GM19395 (cell line): ENCODE results near the gene HORMAD2.

Experiments used
- ATAC-seq: cut with Tn5 transposase; IDR thresholded peaks from one replicate; pipeline ENCODE4 v1.9.1; 2021; ENCODE audit warnings: mild to moderate bottlenecking, moderate library complexity; ENCODE audit not compliant: unreplicated experiment

The HORMAD2 gene, protein sequence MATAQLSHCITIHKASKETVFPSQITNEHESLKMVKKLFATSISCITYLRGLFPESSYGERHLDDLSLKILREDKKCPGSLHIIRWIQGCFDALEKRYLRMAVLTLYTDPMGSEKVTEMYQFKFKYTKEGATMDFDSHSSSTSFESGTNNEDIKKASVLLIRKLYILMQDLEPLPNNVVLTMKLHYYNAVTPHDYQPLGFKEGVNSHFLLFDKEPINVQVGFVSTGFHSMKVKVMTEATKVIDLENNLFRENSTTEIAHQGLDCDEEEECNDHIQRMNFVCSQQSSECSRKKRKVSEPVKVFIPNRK

DNA sequence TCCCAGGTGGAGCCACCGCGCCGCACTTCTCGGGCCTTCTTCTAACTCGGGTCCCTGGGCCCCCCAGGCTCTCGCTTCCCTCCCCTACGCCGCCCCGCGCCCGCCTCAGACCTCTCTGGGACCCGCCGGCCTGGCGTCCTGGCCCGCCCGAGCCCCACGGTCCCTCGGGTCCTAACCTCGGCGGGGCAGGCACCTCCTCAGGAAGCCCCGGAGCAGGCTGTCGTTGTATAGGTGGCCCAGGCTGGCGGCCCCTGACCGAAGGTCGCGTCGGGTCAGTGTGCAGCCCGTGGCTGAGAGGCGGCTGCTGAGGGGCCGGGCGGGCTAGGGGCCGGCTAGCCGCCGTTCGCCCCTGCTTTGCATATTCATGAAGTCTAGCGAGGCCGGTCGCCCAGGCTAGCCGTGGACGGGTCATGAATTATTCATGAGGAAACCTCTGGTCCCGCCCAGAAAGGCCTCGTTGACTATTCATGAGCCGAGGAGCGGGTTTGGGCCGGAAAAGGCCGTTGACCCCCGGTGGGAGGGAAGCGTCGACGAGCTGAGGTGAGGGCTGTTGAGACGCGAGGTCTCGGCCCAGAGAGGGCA is at the start of gene HORMAD2:
Gene HORMAD2 (plus strand): TSS at position 513 of the 582 bp plus-strand sequence. CDS start 13,489 bp downstream, outside the sequence.
- ATAC-seq, result no peak

DNA sequence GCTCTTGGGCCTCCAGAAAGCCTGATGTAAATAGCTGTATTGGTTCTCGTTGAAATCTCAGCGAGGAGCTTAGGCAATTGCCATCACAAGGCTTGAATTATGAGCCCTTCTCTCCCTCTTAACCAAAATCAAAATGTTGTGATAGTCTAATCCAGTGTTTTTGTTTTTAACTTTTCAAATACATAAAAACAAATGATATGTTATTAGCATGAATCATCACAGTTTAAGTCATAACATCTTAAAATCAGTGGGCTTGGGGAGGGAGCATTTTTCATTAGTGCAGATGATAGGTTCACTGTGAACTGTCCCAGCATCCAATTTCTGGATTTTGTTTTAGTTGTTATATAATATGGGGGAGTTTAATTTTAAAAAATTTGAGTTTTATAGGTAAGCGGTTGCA is 48.9 kb upstream of the HORMAD2 start:
- no peak for ATAC-seq

DNA sequence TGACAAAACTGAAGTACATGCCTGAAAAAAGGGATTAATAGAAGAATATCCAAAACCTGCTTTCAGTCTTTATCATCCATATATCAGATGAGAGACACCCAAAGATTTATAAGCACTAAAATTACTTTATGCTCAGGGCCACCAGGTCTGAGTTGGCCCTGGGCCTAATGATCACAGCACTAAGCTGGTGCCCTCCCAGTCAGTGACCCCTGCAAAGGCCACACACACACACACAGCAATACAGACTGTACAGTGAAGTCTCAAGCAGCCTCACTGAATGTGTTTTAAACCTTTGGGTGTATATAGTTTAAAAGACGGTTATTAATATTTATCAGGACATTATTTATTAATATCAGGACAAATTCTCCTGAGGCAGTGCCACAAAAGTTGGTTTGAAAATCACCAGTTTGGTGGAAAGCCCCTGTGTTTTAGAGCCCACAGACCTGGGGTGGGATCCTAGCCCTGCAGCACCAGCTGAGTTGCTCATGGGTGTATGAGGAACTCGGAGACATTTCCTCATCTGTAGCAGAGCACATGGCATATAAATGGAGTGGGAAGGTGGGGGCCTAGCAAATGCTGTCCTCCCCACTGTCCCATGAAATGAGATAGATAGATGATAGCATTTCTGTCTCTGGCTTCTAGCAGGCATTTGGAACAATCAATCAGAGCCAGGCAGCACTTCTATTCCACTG is 48.4 kb upstream of the HORMAD2 start:
- ATAC-seq, result no peak

DNA sequence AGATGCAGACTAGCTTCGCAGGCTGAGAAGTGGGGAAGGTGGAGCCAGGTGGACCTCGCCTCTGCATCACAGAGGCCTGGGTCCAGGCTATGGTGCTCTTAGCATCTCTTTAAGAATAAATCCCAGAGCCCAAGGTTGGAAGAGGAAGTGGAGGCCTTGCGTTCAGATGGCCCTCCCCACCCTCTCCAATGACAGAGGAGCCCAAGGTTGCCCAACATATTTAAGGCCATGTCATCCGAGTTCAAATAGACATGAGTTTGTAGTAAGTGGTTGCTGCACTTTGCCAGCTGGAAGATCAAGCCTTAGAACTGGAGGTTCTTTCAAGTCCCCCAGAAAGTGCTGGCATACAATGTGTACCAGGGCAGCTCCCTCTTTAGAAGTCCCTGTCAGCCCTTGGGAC is 47.1 kb upstream of the HORMAD2 start:
- no peak for ATAC-seq

DNA sequence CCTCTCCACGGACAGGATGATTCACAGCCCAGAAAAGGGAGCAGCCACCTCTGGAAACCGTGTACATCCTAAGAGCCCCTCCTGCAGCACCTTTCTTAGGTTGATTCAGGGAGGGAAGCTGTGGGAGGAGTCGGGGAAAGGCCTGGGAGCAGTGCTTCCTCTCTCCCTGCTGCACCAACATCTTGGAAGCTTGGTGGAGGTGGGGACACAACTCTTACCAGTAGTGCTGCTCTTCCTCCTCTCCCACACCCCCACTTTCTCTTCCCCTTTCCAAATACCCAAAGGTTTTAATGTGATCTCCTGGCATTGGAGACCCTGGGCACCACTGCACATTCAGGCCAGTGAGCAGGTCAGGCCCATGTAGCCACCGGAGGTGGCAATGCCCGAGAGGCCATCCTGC is 46.4 kb upstream of the HORMAD2 start:
- no peak for ATAC-seq

DNA sequence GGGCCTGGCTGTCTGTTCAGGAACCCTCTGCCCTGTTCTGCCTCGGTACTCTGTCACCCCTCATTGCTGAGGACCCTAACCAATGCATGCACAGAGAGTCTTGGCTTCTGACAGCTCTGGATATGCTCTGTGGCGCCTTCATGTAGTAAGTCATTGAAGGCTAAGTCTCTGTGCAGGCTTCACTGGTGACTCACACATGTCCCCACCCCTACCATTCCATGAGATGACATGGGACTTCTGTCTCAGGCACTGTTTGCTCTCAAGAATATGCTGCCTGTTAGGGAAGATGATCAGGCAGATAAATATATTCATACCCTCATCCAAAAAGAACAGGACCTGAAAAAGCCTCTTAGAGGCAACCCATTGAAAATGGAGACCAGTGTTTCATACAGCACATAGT is 43.6 kb upstream of the HORMAD2 start:
- no peak for ATAC-seq

DNA sequence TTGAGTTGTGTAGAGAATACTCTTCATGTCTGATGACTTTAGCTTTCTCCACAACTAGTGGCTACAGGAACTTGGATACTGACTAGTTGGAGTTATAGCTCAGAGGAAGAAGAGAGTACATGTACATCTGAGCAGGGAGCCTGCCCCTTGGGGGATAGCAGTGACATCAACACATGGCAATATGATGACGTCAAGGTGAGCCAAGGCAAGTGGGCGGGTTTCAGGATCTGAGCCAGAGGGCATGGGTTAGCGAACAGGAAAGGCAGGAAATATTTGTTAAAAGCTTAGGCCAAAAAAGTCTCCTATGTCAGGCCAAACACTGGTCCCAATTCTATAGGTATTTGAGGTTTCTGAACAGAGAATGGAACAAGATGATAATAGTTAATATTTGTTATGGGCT is 42.0 kb upstream of the HORMAD2 start:
- no peak for ATAC-seq

DNA sequence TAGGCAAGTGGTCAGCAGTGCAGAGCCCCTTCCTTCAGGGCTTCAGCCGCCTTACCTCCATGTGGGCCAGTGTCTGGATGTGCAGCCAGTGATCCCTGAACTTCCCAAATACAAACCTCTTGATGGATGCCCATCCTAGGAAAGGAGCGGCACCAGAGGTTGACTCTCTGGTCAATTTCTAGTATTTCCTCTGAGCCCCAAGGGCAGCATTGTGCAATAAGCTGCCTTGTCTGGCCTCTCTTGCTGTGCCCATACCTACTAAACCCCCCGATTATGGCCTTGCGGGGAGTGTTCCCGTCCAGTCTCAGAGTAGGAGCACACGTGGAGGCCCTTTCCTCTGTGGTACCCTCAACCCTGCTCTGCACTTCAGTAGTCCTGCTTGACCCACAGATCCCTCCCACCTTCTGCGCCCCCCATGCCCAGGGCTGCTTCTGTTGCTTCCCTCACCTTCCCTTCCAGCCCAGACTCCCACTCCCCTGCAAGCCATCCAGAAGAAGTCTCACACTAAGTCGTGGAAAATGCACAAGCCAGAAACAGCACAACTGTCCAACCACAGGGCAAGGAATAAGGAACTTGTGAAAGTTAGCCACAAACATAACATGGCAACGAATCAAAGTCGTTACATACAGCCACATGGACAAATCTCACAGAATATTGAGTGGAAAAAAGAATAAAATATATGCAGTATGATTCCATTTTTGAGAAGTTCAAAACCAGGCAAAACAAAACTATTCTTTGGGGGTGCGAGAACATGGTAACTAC is 39.6 kb upstream of the HORMAD2 start:
- no peak for ATAC-seq

DNA sequence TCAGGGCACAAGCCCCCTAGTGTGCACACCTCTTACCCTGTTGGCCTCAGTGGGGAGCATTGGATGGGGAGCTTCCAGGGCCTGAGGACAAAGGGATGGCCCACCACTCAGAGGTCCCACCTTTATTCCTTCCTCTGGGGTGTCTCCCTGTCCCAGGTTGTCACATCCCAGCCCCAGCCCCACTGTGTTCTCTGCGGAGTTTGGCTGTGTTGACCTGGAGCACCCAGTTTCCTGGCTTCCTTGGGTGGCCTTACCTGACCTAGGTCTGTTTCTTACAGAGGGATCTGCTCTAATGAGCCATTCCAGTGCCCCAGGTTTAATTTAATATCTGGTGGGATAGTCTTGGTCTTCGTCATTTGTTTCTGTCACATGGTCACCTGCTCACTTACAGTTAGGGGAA is 38.8 kb upstream of the HORMAD2 start:
- ATAC-seq, result no peak

DNA sequence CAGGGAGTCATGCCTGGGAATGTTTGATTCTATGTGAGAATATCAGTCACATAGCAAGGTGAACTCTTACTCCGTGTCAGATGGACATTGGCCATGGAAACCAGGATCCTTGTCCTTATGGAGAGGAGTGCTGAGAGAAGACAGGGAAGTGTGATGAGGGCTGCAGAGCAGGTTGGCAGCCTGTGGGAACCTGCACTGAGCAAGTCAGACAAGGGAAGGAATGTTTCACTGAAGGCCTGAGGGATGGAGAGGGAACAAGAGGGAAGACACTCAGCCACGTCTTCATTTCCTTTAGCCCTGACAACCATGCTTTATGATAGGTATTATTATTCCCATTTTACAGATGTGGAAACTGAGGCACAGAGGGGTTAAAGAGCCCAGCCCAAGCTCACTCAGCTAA is 38.4 kb upstream of the HORMAD2 start:
- ATAC-seq, result no peak

DNA sequence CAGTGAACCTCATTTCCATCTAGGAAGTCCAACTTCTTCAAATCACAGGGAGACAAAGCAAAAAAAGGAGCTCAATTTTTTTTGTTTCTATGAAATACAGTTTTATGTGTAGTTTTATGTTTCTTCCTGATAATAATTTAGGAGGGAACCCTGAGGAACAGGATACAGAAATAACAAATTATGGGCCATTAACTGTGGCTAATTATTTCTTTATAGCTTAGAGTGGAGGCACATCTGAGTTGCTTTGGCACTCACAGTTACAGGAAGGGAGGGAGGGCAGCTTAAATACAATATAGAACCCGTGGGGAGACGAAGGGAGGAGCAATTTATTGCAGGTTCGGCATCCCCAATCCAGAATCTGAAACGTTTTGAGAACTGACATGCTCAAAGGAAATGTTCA is 37.1 kb upstream of the HORMAD2 start:
- ATAC-seq, result no peak

DNA sequence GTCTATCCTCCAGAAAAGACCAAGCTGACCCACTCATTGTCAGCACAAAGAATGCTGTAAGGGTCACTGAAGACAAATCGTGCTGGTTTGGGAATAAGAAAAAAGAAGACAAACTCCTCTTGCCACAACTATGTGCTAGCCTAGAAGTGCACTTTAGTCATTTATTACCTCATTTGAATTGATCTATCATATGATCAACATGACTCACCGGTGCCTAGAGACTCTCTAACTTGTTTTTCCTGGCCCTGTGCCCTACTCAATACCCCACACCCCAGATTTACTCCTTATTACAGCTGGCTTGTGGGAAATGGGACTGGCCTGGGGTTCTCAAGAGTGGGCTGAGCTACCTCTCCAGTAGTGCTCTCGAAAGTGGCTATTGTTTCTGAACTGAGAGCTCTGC is 35.9 kb upstream of the HORMAD2 start:
- ATAC-seq, result no peak

DNA sequence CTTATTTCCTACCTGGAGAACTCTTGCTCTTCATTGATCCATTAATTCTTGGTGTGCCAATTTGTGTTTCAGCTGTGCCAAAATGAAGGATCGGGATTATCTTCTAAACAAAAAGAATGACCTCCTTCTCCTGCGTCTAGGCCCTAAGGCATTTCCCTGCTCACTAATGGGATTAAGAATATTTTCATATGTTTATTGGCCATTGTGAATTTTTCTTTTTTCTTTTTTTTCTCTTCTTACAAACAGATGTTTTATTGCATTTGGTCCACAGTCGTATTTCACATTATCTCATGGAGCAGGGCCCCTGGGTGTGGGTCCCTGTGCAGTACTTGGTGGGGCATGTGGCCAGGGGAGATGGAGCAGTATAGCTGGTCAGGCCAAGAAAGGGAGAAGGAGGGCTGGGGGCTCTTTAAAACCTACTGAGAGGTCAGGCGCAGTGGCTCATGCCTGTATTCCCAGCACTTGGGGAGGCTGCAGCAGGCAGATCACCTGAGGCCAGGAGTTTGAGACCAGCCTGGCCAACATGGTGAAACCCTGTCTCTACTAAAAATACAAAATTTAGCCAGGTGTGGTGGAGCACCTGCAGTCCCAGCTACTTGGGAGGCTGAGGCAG is 35.3 kb upstream of the HORMAD2 start:
- ATAC-seq, result no peak

DNA sequence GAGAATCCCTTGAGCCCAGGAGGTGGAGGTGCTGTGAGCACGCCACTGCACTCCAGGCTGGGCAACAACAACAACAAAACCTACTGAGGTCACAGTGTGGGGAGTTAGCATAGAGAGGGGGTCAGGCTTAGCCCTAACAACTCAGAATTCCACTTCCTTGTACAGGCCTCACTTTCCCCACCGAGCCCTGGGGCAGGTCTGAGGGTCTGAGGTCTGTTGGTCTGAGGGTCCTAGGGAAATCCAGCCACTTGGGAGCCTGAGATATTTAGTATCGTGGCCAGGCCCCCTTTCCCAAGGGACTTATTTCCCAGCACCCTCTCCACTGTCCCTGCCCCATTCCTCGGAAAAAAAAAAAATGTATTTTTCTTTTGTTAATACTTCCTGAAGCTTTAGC is 34.8 kb upstream of the HORMAD2 start:
- no peak for ATAC-seq

DNA sequence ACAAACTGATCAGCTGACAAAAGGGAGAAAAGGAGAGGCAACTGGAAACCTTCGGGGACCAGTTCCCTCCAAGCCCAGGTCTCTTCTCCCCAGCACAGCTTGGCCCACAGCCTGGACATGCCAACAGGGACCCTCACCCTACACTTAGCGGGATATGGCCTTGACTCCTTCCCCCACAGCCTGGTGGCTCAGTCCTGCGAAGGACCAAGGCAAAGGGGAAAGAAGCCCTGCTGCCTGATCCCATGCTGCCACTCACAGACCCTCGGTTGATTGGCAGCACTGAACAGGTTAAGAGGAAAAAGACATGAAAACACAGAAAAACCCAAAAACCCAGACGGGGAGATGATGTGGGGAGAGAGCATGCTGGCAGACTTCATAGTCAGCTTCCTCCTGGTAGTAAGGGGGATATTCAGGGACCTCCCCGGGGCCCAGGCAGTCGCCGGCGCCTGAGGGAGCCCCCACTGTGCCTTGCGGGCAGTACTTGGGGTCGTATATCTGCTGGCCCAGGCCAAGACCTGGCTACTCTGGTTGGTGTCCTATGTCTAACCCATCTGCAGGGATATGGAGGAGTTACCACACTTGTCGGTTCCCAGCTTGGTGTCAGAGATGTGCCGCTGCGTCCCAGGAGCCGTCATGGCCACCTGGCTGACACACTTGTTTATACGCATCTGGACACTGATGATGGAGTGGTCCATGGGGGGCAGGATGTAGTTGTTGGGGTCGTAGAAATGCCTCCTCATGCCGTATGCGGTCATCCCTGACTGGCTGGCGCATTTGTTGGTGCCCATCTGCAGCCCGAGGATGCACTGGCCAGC is 34.2 kb upstream of the HORMAD2 start:
- ATAC-seq, result no peak

DNA sequence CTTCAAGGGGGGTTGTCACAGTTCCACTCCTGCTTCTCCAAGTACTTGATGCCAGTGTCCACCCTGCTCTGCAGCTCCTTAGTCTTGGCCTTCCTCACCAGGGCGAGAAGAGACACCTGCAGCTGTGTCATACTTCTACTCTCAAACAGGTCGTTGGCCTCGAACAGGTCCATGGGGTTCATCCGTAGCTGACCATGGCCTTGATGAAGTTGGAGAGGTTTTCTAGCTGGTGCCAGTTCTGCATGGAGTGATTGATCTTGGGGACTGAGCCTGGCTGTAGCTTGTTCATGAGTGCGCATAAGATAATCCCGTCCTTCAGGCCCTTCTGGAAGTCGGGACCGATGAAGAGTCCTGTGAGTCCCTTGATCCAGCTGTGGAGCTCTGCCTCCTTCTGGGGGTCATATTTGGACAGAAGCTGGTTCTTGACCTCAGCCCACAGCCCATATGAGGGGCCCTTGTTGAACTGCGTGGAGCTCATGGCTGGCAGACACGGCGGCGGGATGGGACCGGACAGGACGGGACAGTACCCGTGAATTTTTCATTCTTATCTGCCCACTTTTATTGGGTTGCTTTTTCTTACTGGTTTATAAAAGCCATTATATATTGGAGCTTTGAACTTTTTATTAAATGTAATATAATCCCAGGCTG is 33.4 kb upstream of the HORMAD2 start:
- no peak for ATAC-seq

DNA sequence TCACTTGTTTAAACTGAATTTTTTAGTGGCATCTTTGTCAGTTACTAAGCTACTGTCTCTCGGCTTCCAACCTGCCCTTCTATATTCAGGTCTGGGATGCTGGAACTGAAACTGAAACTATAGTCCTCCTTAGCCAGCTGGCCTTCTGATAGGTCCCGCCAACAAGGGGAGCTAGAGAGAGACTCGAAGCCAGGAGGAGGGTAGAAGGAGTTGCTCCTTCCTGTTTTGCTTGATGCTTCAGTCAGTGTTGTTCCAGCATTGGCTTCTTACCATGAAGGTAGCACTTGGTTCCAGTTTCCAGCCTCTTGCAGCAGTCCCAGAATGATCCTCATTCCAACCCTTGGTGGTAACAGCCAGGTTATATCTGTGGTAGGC is 32.9 kb upstream of the HORMAD2 start:
- ATAC-seq, result no peak

DNA sequence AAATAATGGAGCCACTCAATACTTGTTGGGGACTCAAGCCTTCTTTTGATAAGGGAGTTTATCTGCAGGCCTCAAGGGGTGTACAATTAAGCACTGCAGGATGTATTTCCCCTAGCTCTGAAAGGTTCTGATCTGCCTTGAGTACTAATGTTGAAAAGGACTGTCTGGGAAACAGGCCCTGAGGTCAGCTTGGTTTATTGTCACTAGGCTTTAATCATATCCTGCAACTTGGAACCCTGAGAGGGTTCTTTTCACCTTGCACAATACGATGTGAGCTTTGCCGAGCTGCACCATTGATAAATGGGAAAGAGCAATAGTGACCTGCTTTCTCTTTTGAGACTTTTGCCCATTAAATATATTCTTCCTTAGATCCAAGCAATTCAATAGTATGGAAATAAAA is 31.6 kb upstream of the HORMAD2 start:
- no peak for ATAC-seq

DNA sequence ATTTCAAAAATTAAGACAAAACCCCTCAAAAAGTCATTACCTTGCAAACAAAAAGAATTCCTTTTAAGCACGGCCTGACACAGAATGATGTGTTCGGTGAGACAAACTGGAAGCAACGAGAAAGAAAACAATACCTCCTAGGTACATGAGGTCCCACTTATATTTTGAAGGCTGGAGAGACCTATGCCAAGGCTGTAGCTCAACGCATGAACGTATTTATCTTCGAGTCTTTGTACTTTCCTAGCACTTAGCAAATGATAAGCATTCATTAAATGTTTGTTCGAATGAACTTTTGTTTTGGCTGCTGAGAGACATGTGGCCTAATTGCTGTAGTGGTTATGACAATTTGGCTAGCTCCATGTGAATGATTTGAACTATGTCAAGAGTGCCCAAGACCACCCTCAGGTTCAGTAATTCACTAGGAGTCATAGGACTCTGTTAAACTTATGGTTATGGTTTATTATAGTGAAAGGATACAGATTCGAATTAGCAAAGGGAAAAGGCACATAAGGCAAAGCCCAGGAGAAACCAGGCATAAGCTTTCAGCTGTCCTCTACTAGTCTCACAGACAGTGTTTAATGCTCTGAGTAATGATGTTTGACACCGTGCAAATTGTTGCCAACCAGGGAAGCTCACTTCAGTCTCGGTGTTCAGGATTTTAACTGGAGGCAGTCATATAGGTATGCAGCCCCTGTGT is 26.0 kb upstream of the HORMAD2 start:
- no peak for ATAC-seq

DNA sequence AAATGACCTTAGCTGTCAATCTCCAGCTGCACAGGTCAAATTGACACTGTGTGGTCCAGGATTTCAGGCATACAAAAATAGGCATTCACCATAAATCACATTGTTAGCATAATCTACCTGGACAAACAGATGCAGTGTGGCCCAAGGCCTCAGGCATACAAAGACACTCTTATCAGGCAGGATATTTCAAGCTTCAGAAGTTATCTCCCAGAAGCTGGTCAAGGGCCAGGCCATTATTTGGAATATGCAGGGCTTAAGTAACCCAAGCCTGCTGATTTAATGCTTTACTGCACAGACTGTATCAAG is 25.5 kb upstream of the HORMAD2 start:
- ATAC-seq, result no peak
